Activated naive CD4-positive, alpha-beta T cell (primary cell): Measurements from ENCODE around the gene RTKN.

Experiments
- DNase-seq, 4 experiments: peaks; one replicate each; lab custom pipeline; 2025; lab: John Stamatoyannopoulos, UW

Gene RTKN

GRCh38 chr2:74378007-74378406, 63.7 kb downstream of the RTKN start:
- DNase-seq: no peak

DNA sequence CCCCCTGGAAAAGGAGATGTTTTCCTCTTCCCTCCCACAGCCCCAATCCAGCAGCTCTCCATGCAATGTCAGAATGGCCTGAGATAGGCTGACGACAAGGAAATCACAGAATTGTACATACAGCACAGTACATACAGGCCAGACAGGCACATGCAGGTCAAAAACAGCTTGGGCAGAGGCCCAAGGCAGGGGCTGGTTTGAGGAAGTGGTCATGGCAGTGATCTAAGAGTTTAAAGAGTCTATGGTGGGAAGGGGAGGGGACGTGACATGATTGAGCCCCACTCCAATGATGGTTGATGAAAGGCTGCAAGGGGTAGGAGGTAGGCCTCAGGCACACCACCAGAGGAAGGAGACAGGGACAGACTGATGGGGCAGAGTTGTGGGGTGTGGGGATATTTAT, 65.9 kb downstream of the RTKN start:
- no peak for DNase-seq
